SKM-1 (cell line): ENCODE results near the gene CES2.
"Not testable (repeated sequence)": the region's sequence is repeated elsewhere in the genome, so short reads cannot be mapped to it uniquely, and the experiment has no call there.

ENCODE experiments used
- DNase-seq: peaks from one replicate; lab custom pipeline; 2025; ENCODE audit not compliant: unreplicated experiment; lab: John Stamatoyannopoulos, UW

The CES2 gene, protein sequence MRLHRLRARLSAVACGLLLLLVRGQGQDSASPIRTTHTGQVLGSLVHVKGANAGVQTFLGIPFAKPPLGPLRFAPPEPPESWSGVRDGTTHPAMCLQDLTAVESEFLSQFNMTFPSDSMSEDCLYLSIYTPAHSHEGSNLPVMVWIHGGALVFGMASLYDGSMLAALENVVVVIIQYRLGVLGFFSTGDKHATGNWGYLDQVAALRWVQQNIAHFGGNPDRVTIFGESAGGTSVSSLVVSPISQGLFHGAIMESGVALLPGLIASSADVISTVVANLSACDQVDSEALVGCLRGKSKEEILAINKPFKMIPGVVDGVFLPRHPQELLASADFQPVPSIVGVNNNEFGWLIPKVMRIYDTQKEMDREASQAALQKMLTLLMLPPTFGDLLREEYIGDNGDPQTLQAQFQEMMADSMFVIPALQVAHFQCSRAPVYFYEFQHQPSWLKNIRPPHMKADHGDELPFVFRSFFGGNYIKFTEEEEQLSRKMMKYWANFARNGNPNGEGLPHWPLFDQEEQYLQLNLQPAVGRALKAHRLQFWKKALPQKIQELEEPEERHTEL

DNA sequence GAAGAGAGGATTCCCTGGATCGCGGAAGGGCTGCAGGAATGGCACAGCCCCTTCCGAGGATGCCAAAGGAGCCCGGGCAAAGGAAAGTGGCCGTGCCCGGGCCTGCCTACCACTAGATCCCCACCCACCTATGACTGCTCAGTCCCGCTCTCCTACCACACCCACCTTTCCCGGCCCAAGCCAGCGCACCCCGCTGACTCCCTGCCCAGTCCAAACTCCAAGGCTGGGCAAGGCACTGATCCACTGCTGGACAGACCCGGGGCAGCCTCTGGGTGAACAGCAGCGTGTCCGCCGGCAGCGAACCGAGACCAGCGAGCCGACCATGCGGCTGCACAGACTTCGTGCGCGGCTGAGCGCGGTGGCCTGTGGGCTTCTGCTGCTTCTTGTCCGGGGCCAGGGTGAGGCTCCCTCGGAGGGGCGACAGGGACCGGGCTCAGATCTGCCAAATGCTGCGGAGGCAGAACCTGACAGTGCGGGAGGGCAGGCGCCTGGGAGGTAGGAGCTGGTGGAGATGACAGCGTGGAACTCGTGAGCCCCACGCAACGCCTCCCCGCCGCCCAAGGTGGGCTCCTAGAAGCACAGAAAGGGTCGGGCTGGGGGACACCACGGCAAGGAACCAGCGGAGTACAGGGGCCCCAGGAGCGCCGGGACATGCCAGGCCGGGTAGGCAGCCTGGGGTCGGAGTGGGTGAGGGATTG lies at the start of gene CES2:
CES2 (plus strand) TSS at position 203 of the 698 bp plus-strand sequence; CDS start at position 323, 120 bp downstream.
- no peak for DNase-seq

DNA sequence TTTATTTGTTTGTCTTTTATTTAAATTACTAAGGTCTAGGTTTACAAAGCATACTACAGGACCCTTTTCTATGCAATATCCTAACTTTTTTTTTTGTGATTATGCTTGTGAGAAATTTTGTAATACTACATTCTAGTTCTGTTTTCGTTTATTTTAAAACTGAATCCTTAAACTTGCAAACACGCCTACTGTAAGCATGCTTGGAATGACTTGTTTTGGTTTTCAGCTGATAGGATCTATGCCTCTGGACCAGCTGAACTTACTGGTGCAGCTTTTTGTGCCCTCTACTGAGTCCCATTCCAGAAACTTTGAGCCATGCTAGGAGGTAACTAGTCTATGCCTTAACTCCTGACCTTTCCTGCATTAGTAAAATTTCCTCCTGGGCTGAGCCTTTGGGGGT lies 49.0 kb upstream of the CES2 start:
- DNase-seq: no peak

DNA sequence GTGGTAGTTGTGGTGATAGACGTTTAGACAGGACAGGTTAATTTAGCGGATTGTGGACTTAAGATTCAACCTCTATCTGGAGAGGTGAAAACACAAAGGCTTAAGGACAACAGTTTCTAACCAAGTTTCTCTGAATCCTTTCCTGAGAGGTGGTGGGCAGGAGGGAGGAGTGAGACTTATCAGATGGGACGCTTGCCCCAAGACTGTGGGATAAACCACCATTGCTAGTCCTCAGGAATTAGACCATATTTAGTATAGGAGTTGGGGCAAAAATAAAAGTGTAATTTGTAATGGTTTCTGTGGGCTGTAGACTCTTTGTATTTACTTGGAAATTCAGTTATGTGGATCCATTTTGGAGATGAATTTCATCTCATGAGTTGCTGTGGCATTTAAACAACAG lies 48.4 kb upstream of the CES2 start:
- DNase-seq: no peak

DNA sequence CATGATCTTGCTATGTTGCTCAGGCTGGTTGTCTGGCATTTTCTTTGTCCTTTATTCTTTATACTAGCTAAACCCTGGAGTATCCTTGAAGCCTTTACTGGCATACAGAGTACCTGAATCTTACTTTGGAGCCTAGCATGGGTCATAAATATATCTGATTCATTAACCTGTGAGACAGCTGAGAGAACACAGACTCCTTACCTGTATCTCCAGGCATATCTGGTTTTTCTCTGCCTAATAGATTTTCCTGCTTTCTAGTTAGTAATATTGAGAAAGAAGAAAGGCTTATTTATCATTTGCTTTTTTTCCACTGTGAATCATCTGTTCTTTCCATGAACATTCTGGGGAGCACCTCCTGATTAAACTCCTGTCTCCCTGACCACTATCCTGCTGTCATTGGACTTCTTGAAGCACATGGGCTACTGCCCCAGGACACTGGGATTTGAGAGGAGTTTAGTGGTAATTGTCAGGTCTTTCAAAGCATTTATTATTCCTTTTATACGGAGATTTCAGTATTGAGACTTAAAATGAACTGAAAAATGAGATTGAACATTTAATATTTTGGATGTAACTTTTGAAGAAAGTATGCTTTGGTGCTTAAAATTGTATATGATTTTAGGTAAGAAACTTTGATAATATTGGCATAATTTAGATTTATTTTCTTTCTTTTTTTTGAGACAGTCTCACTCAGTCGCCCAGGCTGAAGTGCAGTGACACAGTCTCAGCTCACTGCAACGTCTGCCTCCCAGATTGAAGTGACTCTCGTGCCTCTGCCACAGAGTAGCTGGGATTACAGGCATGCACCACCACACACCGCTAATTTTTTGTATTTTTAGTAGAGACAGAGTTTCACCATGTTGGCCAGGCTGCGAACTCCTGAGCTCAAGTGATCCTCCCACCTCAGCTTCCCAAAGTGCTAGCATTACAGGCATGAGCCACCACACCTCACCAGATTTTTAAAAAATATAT lies 46.4 kb upstream of the CES2 start:
- no peak for DNase-seq

DNA sequence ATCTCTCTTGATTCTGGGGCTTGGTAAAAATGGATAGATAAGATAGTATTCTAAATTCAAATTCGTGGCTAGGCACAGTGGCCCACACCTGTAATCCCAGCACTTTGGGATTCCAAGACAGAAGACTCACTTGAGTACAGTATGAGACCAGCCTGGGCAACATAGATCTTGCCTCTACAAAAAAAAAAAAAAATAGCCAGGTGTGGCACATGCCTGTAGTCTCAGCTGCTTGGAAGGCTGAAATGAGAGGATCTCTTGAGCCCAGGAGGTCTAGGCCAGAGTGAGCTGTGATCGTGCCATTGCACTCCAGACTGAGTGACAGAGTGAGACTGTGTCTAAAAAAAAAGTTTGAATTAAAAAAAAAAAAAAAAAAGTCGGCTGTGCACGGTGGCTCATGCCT lies 45.7 kb upstream of the CES2 start:
- DNase-seq: no peak

DNA sequence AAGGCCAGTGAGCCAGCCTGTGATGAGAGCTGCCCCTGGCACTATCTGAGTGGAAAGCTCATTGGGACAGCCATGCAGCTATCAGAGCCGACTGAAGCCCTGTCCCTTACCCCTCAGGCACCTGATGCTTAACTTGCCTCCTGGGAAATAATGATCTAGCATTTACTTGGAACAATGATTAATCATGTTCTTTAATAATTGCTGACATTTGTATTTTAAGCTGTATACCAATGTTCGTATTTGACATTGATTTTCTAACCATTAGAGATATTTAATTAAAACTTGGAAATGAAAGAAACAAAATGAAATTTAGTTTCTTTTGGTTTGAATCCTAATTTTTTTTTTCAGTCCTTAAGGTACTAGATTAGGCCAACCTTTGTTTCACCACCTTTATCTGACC lies 44.5 kb upstream of the CES2 start:
- DNase-seq: no peak

DNA sequence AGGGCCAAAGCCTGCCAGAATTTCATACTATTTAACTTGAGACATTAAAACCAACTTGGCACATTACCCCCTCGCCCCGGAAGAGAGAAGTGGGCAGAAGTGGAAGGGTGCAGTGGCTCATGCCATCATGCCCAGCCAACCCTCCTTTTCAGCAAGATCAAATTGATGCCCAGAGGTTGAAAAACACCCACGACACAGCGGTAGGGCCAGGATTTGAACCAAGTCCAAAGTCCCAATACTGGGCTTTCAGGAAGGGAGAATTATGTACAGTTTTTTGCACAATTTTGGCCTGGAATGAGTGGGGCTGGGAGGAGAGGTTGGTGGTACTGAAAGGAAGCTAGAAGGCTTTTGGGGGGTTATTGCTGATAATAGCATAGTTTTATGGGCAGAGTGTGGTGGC lies 44.0 kb upstream of the CES2 start:
- DNase-seq: no peak

DNA sequence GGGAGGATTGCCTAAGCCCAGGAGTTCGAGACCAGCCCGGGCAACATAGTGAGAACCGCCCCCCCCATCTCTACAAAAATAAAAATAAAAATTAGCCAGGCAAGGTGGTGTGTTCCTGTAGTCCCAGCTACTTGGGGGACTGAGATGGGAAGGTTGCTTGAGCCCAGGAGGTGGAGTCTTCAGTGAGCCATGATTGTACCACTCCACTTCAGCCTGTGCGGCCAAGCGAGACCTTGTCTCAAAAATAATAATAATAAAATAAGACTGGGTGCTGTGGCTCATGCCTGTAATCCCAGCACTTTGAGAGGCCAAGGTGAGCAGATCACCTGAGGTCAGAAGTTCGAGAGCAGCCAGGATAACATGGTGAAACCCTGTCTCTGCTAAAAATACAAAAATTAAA lies 43.5 kb upstream of the CES2 start:
- no peak for DNase-seq

DNA sequence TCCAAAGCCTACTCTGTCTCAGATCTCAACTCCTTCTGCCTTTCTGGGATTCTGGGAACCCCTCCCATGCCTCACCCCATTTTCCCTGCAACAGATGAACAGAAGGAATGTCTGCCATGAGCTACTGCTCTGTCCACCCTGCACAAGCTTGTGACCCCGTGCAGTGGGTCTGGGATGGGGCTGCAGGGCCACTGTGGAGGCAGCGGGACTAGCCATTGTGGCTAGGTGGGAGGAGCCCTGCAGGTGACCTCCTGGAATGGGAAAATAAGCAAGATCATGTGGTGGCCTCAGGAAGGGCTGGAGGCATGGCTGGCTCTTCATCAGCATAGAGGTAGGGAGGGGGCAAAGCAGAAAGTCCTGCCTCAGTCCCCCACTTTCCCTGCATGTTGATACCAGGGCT lies 41.3 kb upstream of the CES2 start:
- no peak for DNase-seq

DNA sequence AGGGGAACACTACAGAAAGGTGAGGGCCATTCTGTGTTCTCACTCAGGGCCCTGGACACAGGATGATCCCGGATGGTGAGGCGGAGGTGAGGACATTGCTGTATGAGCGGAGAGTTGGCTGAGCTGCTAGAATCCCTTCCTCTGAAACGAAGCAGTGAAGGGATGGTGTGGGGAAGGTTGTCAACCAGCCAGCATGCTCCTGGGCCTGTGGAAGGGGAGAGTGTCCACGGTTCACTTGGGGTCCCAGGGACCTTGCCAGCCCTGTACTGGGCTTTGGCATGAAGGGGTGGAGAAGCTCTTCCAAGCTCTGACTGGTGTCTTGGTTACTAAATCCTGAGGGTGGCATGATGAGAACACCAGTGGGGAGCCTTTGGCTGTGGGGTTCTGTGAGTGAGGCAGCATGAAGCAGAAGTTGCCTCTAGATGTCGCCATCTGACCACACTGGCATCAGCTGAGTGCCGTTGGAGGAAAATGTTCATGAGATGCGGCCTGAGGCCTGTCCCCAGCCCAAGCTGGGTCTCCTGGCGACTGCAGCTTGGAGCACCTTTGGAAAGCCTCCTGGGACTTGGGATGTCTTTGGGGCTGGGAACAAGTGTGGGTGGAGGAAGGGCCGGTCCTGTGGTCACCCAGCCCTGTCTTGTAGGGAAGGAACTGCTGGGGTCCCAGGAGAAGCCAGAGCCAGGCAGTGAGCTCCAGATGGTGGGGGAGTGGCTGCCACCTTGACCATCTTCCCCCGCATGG lies 40.2 kb upstream of the CES2 start:
- DNase-seq: peak; percentile 39

DNA sequence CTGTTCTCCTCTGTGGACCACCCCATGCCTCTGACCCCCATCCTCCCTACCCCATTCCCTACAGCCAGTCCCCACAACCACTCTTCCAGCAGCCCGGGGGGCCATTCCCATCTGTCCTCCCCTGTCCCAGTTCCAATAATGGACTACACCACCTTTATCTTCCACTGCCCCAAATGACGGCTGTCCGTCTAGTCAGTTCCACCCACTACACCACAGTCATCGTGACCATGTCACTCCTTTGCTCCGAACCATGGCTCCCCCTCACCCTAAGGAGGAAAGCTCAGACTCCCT lies 39.7 kb upstream of the CES2 start:
- no peak for DNase-seq

DNA sequence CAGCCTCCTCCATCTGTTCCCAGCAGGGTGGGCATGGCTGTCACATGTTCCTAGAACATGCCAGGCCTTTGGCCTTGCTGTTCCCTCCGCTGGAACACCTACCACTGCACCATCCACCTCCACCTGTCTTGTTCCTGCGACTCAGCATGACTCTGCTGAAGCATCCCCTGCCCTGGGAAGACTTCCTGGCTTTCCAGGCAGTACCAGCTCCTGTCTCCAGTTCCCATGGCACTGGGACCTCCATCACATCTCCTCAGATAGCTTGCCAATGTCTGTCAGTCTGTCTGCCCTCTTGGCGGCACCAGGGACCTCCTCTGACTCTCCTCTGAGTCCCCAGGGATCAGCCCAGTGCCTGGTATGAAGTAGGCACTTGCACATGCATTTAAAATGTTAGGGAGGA lies 39.3 kb upstream of the CES2 start:
- no peak for DNase-seq

DNA sequence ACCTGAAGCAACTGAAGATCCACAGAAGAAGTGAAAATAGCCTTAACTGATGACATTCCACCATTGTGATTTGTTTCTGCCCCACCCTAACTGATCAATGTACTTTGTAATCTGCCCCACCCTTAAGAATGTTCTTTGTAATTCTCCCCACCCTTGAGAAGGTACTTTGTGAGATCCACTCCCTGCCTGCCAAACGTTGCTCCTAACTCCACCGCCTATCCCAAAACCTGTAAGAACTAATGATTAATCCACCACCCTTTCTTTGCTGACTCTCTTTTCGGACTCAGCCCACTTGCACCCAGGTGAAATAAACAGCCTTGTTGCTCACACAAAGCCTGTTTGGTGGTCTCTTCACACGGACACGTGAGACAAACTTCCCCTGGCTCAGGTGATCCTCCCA lies 38.6 kb upstream of the CES2 start:
- DNase-seq: not testable (repeated sequence)

DNA sequence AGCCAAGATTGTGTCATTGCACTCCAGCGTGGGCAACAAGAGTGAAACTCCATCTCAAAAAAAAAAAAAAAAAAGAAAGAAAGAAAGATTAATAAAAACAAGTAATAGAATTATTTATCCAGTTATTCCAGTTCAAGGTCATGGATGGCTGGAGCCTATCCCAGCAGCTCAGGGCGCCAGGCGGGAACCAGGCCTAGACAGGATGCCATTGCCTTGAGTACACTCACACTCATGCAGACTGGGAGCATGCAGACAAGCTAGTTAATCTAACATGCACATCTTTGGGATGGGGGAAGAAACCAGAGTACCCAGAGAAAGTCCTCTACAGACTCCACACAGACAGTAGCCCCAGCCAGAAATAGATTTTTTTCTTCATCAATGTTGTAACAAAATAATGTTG lies 37.1 kb upstream of the CES2 start:
- DNase-seq: no peak

DNA sequence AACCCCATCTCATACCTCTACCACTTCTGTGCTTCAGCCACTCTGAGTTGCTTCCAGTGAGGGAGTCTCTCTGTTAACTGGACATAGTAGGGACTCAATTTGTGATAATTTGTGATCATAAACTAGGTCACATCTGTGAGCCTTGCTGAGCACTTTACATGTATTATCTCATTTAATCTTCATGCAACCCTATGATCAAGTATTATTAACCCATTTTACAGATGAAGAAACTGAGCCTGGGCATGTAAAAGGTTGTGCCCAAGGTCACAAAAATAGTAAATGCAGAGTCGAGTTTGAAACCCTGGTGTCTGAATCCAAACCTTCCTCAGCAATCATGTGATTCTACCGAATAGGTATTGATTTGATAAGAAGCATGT lies 36.4 kb upstream of the CES2 start:
- DNase-seq: no peak

DNA sequence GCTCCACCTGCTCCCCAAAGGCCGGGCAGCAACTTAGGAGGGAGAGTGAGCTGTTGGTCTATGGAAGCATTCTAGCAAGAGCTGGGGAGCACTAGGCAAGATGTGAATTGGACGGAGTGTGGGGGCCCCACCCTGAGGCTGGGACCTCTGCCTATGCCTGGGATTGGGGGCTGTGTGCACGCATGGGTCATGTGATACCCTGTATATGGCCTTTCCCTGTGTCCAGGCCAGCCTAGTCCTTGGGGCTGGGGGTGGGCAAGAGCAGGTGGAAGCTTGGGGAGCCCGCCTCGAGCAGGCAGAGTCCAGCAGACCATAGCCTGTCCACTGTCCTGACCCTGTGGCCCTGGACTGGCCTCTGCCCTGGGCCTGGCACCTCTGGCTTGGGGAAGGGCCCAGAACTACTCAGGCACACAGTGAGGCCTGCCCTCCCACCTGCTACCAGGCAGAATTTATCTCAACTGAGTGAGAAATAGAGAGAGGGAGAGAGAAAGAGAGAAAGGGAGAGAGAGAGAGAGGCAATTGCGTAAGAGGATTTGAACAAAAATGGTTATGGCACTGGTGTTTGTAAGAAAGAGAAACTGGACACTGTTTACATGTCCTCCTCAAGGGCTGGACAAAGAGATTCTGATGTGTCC lies 35.9 kb upstream of the CES2 start:
- peak; percentile 12 for DNase-seq

DNA sequence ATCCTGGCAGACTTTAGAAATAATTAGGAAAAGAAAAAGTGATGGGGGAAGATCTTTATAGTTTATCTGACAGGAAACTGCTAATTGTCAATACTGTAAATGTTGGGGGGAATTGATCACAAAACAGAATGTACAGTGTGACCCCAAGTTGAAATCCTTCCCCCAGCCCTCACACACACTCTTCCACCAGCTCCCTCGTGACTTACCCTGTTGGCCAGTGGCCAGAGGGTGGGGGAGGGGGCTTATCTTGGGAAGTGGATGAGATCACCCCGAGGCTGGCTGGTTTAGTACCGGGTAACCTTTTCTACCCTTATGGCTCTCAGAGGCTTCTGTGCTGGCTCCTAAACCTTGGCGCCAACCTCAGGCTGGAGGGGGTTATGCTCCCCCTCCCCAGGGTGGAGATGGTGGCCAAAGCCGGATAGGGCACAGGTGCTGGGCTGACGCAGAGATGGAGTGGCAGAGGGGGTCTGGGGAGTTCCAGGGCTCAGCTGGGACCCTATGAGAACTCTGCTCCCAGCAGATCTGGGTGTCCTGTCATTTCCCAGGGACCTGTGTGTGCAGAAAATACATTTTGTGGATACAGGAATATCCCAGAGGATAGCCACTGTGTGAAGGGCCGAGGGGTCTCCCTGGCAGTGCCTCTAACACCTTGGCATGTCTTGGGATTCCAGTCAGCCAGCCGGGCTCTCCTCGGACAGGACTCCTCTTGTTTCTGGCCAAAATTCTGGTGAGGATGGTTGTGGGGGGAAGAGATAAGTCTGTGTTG lies 35.2 kb upstream of the CES2 start:
- DNase-seq: no peak

DNA sequence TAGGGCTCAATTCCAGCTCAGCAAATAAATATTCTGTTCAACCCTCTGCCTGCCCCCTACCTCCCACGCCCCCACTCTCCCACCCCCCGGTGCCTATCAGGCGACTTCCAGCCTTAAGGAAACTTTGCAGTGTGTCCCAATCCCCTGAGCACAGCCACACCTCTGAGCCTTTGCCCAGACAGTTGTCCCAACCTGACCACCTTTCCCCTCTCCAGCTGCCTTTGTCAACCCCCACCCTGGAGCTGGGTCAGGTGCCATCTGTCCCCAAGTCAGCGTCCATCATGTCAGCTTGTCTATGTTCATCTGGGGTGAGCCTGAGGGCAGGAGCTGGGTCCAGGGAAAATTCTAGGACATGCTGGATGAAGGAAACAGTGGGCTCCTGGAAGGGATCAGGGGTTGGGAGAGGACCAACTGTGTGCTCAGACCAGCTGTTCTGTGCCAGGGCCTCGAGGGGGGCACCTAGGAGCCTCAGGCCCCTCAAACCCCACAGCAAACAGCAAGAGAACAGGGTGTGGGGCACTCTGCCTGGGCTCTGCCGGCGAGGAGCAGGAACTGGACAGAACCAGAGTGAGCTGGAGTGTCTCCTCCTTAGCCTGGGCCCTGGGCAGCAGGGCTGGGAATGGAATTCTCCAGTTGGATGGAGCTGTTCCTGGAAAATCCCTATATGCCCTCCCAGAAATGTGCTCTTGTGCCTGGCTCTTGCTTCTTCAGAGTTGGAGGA lies 34.4 kb upstream of the CES2 start:
- no peak for DNase-seq

DNA sequence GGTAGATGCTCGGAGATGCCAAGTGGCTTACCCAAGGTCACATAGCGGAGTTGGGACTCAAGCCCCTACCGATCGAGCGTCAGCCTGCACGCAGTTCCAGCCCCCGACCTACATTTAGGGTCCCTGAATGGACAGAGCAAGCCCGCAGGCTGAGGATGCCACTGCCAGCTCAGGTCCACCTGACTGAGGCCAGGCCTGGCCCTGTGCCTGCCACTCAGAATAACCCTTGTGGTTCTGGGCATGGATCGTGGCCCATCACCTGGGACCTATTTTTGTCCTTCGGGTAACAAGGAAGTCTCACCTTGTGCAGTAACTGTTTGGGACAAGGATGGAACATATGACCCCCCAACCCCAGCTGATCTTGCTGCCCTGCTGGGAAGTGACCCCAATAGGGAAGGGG lies 33.7 kb upstream of the CES2 start:
- DNase-seq: no peak
